ENCODE data around the gene SFXN1. TPM values are rescaled to one million over a fixed set of nuclear protein-coding genes. Genes with fewer than 3 reads are reported as not detected.

Gene SFXN1
- total and polyA plus RNA-seq, 2 of the 4 experiments (the other 2 are of a cell fraction) = 131 to 410 TPM

- Histone ChIP-seq H3K9ac (ENCODE audit: low read depth, low read length) (no peak overlapping the region), H3K79me1 (ENCODE audit: low read depth in 1 of 2, low read length in 2 of 2) (no peaks in the 10 kb centered on the region), H2BK5ac (ENCODE audit: low read depth, low read length, poor library complexity, severe bottlenecking) (no peak overlapping the region), H3K4me3 (ENCODE audit: insufficient read depth, low read depth, low read length) (no peak overlapping the region), H3K18ac (ENCODE audit: low read depth, low read length) (no peak overlapping the region), H3K27me3 (ENCODE audit: control insufficient read depth, insufficient read depth, low read length) (peaks cover 8% of the 10 kb centered on the region; the same call in 1 of the 2 replicates), H4K91ac (ENCODE audit: insufficient read depth, low read depth, low read length) (no peak overlapping the region), H2BK120ac (ENCODE audit: low read depth, low read length) (no peak overlapping the region), H3K27ac (ENCODE audit: insufficient read depth, low read length) (no peak overlapping the region), H3K9me1 (ENCODE audit: insufficient read depth, low read length) (no peaks in the 10 kb centered on the region), H4K5ac (ENCODE audit: low read depth, low read length) (no peak overlapping the region), H2AK9ac (replicated peaks; ENCODE audit: low read depth, low read length, poor library complexity) (no peak overlapping the region), H4K20me1 (ENCODE audit: insufficient read depth, low read length) (no peaks in the 10 kb centered on the region), H3K9me3 (ENCODE audit: control insufficient read depth, insufficient read depth, low read length) (no peaks in the 10 kb centered on the region), H2BK15ac (ENCODE audit: low read depth, low read length) (no peak overlapping the region), H3K56ac (ENCODE audit: extremely low read depth, insufficient read depth, low read length) (no peak overlapping the region), H2AK5ac (ENCODE audit: low read depth, low read length) (no peak overlapping the region), H3K4ac (ENCODE audit: low read depth, low read length) (no peak overlapping the region), H2BK20ac (ENCODE audit: low read depth, low read length) (no peak overlapping the region), H3K4me2 (ENCODE audit: low read depth, low read length) (no peak overlapping the region), H3K36me3 (ENCODE audit: control insufficient read depth, insufficient read depth, low read length) (no peaks in the 10 kb centered on the region), H3K4me1 (ENCODE audit: control insufficient read depth, insufficient read depth, low read length) (no peaks in the 10 kb centered on the region), H3K23ac (ENCODE audit: low read depth, low read length) (no peak overlapping the region), H2AFZ (replicated peaks; ENCODE audit: low read length, poor library complexity) (no peak overlapping the region), H3K14ac (replicated peaks; ENCODE audit: low read depth, low read length) (no peak overlapping the region), H4K8ac (ENCODE audit: low read depth in 2 of 2, low read length in 2 of 2) (no peak overlapping the region)
- no CpG with 5 or more reads among the region's 7 CpGs for WGBS, 2 experiments (ENCODE audit: extremely low coverage in 2 of 2, insufficient read length in 1 of 2)
- TF ChIP-seq CTCF (conservative IDR thresholded peaks at IDR 0.05; ENCODE audit: low read depth, low read length) = peak; percentile 52
- TF ChIP-seq RAD21 (IDR thresholded peaks at IDR 0.05; ENCODE audit: low read length) = peak; percentile 45
- no peak for TF ChIP-seq POLR2A (IDR thresholded peaks at IDR 0.05; ENCODE audit: low read depth, low read length)
- peak; percentile 26; the same call in 1 of the 2 replicates for TF ChIP-seq SMC3 (IDR thresholded peaks at IDR 0.05; ENCODE audit: low read depth, low read length)
- no peak for TF ChIP-seq NFE2L2 (IDR thresholded peaks at IDR 0.05; ENCODE audit: low read depth, low read length)
- in situ Hi-C loops (cut with MboI; ENCODE audit: low sequenced_read_pairs) = no loop called here
- BruUV-seq (replicated peaks) = no TSS peak
- CTCF ChIA-PET = no interaction called here
- dilution Hi-C loops (cut with HindIII; ENCODE audit: low sequenced_read_pairs, unreplicated experiment) = no loop called here
- ATAC-seq (ENCODE audit: low read depth) = peak; percentile 74
- peak; percentile 33 for DNase-seq
- POLR2A ChIA-PET (ENCODE audit: unreplicated experiment) = no interaction called here
- intact Hi-C loops (cut with micrococcal nuclease) = loop anchor here (1.0 kb wide), 1 partner anchor 509 kb away; no protein-coding TSS in a partner anchor
Observed at GRCh38 chr5:175460126-175460525, 18.2 kb upstream of the SFXN1 start.
